GM10266 (cell line): Measurements from ENCODE around the gene COX7A2.

ENCODE experiments used
- DNase-seq: peaks from one replicate; pipeline ENCODE4 v3.0.0; 2012; ENCODE audit errors: extremely low spot score
- CTCF ChIP-seq: IDR thresholded peaks from 2 replicates; pipeline ENCODE4 v1.5.1; 2012; ENCODE audit warnings: mild to moderate bottlenecking, low read depth; ENCODE audit not compliant: control insufficient read depth, insufficient read depth; ENCODE audit errors: missing control alignments

Gene COX7A2

GRCh38 chr6:75210885-75211739 lies 32.5 kb downstream of the COX7A2 start:
- peak; percentile 50 for DNase-seq
- TF ChIP-seq CTCF: peak; percentile 77

- no peak for TF ChIP-seq CTCF
Observed at GRCh38 chr6:75209184-75209723, 34.3 kb downstream of the COX7A2 start.

GRCh38 chr6:75208298-75209183 lies 35.1 kb downstream of the COX7A2 start:
- DNase-seq: peak; percentile 70
- TF ChIP-seq CTCF: peak; percentile 94

More at GRCh38 chr6:75209184-75209723, 34.3 kb downstream of the COX7A2 start:
- no peak for DNase-seq

GRCh38 chr6:75206576-75207342 lies 36.8 kb downstream of the COX7A2 start:
- no peak for TF ChIP-seq CTCF
- DNase-seq: peak; percentile 12

GRCh38 chr6:75205776-75206575 lies 37.6 kb downstream of the COX7A2 start, which contains the start of gene COL12A1:
Gene COL12A1, minus strand, starts transcription at chr6:75206053. Its CDS starts 3,261 bp downstream, at chr6:75202792.
- no peak for TF ChIP-seq CTCF
- DNase-seq: peak; percentile 8
